ENCODE results near the gene SFRP2.

The SFRP2 gene

DNA sequence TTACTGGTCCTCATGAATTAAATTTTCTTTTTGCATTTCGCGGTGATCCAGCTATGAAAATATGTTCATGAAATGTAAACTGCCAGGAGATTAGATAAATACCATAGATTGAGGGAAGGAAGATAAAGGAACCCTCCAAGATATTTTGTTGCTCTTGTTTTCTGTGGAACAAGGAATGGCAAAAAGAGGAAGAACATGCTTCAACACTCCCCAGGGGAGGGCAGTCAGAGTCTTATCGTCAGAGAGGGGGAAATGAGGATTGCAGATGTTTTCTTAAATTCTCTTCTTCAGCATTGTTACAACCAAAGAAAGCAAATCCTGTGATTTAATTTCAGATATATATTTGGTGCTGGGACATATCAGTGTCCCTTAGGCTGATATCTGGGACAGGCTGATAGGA, 9.5 kb upstream of the SFRP2 start:
- DNase-seq (ENCODE audit: low spot score) = no peak

DNA sequence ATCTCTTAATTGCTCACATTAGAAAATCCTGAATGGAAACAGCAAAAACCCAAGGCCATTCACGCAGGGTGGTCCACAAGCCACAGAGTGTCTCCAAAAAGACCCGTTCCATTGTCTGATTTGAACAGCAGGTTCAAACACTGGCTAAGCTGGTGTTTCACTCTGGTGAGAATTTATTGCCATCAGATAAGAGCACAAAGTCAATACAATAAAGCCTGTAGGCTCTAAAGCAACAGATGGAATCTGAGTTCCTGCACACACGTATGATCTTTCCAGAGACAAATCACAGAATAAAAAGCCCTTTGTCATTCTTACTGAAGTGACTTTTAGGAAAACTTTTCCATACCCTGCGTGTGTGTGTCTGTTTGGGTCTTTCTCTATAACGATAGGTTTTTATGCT, 5.1 kb upstream of the SFRP2 start:
- no peak for DNase-seq (ENCODE audit: low spot score)

DNA sequence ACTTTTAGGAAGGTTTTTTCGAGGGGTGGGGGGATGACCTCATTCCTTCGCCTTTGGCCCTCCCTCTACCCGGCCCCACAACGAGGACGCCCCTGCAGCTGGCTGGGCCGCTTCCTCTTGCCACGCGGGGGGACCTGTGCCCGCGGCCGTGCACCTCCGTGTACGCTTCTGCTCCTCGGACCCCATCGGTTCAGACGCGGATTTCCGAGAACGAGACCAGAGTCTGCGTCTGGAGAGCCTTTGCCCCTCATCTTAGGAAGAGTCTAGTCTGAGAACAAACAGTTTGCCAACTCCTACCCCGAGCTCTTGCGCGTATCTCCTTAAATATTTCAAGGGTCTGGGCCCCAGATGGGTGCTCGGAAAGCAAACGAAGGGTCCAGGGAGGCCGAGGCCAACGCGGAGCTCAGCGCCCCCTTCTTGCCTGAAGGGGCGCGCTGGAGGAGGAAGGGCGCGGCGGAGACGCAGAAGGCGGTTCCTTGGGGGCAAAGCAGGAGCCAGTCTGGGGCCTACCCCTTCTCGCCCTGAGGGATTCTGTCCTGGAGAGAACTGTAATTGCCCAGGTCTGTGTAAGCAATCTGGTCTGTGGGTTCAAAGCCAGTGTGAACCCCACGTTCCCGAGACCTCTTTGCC, 3.9 kb upstream of the SFRP2 start:
- DNase-seq (ENCODE audit: low spot score) = no peak

DNA sequence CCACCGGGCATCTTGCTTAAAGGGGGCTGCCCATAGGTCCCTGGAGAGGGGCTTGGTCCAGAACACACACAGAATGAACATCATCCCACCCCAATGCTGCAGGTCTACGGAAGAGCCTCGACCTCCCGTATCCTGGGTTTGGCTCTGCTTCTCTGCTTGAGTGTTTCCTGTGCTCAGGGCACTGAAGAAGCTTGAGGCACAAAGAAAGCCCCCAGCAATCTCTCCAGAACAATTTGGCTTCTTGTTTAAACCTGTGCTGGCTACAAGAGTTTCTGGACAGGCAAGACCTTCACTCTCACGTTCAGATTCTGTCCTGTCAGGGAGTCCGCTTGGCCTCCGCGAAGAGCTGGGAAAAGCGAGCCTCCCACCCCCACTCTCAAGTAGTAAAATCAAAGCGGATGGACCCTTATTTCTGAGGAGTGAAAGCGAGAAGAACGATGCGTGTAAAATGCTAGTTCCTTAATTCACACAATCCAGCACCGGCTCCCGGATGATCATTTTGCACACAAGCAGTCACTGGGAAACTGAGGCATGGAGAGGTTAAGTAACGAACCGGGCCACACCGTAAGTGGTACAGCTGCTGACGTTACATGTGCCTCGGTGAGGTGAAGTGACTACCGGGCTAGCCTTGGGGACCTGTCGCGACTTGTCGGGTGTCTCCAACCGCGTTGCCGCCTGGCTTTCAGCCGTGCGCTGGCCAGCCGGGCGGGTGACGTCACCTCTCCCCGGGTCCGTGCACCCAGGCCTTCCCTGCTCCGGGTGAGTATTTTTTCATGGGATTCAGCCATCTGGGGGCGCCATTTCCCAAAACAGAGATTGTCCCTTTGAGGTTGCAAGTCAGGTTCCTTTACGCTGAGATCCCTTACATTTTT, 3.1 kb upstream of the SFRP2 start:
- no peak for DNase-seq (ENCODE audit: low spot score)

DNA sequence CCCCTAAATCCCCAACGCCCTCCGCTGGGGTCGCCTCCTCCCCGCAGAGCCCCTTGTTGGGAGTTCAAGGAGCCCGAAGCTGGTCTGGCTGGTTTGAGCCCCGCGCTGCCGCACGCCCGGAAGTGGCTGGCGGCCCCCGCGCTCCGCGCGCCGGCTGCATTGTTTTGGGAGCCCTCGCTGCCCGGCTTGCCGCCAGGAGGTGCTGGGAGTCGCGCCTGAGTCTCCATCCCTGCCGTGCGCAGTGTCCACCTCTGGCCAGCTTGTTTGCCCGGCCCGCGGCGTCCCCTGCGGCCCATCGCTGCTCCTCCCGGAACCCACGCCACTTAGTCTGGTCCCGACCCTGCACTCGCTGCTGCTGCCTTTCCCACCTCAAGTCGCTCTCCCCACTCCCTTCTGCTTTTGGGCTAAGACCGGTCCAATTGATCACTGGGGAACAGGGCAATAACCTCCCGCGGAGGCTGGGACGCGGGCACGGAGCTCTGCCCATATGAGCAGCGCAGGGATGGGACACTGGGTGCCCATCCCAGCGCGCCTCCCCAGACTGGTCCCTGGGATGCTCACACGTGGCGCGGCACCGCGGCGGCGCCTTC, 2.2 kb upstream of the SFRP2 start:
- no peak for DNase-seq (ENCODE audit: low spot score)

DNA sequence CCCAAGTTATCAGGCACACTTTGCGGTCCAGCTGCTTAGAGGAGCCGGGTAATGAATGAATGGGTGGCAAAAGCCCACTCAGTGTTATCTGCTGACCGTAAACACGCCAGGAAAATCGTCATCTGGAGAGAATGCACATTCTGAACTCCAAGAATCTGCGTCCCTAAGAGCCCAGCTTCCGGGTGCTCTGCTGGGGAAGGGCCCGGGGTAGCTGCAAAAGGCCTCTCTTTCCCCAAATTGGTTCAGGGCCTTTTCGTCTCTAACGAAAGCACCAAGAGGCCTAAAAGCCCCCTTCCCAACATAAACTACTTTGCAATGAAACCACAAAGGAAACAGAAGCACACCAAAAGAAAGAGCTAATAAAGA, 1.6 kb upstream of the SFRP2 start:
- DNase-seq (ENCODE audit: low spot score) = no peak

DNA sequence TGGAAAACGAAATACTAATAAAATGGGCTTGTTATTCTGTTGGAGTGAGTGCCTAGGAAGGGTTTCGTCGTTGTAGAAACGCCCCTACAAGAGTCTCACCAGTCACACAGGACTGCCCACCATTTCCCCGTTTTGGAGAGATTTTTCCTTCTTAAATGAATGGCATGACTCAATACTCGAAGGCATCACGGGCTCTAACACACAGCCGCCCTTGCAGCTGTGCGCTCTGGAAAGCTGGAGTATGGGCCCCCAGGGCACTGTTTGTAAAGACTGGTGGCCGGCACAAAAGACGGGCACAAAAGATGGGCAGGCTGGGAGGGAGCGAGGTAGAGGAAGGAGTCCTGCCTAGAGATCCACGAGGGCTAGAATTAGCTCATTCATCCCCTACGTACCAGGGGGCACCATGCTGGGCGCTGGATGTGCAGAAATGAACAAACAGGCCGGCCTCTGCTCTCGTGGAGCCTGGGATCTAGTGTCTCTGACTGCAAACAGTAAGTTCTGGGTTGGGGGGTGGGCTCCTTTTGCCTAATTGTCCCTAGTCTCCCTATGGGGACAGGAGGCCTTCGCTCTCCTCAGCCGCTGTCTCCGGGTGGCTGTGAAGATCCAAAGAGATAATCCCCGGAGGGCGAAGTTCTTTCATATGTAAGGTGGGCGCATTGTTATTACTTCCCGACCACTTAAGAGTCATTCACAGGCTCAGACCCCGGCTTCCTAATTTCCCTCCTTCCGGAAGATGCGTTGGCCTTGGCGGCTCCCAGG, 1.0 kb upstream of the SFRP2 start:
- no peak for DNase-seq (ENCODE audit: low spot score)

DNA sequence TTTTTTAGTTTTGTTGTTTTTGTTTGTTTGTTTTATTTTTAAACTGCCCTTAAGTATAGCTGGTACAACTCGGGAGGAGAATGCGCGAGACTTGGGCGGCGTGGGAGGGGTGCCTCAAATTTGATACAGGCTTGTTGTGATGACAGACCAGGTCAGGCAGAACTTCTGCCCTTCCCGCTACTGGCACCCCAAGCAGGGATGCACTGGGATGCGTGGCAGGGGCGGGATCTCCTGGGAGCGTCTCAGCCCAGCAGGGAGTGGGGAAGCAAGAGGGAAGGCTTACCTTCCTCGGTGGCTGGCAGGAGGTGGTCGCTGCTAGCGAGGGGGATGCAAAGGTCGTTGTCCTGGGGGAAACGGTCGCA, 851 bp downstream of the SFRP2 start:
- DNase-seq (ENCODE audit: low spot score) = no peak

DNA sequence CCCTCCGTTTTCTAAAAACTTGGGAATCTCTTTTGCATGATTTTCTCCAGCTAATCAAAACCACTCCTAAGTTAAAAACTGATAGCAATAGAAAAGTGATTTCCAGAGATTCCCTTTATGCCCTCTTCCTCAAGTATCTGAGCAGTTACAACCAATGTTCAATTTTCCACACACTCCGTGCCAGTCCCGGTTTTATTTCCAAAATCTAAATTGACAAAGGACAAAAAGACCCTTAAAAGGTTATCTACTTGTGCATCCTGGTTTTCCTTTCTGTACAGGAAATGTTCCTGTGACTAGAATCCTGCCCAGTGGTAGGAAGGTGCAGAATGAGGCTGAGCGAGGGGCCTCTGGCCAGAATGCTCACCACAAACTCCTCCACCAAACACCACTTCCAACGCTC, 1.3 kb downstream of the SFRP2 start:
- DNase-seq (ENCODE audit: low spot score) = no peak

DNA sequence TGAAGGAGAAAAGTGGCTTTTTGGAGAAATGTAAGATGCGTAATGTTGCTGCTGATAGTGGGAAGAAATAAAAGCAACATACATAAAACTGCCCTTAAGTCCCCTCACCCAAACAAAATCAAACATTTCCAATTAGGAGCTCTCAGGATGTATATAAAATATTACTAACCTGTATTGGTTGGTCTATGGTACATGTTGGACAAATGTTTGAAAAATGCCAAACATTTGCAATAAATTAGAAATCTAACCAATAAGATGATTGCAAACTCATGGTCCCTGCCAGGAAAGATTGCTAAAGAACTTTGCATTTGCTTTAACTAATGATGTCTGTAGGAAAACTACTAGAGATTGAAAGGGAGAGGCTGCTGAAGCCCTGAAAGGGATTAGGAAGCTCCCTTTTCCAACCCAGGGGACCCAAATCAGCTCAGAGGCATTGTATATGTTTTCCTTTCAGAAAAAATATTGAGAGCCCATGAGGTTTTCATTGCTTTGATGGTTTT, 1.8 kb downstream of the SFRP2 start:
- no peak for DNase-seq (ENCODE audit: low spot score)

DNA sequence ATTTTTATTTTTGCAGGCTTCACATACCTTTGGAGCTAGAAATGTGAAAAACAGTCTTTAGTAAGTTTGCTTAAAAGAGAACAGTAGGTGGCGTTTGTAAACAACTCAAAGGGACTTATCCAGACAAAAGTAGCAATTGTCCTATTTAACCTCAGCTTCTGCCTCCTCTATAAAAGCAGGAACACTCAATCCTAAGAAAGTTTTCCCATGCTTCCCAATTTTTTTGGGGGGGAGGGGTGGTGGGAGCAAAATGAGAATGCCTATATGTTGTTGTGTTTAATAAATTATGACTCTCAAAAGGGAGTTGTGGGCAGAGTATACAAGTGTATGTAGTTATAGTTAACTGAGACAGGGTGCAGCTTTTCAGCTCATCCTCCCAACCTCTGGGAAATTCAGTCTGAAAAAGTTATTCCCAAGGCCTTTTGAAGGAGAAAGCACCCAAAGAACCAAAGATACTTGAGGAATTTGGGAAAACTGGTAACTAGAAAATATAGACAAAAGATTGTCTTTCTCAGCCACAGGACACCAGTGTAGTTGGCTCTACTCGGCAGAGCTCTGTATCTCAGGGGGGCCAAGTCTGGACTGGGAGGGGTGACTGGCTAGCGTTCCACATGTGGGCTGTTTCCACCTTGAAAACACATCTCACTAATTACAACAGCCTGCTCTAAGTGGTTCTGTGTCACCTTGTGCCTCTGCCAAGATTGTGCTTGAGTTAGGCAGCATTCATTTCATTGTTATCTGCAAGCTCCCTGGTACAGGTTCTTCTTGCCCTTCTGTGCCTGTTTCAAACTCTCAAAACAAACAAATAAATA, 2.8 kb downstream of the SFRP2 start:
- DNase-seq (ENCODE audit: low spot score) = peak; percentile 49

DNA sequence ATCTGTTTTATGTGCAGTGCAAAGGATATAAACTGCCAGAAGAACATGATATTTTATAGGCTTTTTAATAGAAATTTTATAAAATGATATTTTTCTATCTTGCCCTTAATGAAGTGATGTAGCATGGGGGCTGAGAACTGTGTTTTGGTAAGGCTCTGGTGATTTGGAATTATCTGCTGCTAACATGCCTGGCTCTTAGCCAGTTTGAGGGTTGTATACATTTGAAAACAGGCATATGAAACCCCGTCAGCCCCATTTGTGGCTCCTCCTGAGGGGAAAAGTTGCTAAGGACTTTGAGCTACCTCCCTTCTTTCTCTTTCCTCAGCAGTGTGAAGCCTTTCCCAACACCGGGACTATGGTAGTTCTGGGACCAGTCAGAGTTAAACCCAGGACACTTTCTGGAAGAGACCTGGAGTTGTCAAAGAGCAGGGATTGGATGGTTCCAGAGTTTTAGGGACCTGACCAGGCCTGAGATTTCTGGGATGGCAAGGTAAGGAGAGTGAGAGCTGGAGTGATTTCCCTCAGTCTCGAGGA, 4.7 kb downstream of the SFRP2 start:
- DNase-seq (ENCODE audit: low spot score) = peak; percentile 75

DNA sequence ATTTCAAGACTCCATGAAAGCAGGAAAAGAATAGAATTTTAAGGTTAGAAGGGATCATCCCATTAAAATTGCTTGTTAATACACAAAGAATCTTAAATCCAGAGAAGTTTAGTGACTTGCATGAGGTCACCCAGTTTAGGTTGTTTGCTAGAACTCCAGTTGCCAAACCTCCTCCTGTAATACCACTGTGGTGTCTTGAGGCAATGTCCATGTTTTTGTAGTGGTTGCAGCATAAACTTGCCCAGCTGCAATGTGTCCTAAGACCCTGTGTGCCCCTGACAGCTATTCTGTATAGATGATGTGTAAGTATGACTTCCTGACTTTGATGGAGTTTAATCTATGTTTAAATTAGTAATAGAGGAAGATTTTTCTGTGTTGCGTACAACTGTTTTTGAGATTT, 6.3 kb downstream of the SFRP2 start:
- DNase-seq (ENCODE audit: low spot score) = no peak

DNA sequence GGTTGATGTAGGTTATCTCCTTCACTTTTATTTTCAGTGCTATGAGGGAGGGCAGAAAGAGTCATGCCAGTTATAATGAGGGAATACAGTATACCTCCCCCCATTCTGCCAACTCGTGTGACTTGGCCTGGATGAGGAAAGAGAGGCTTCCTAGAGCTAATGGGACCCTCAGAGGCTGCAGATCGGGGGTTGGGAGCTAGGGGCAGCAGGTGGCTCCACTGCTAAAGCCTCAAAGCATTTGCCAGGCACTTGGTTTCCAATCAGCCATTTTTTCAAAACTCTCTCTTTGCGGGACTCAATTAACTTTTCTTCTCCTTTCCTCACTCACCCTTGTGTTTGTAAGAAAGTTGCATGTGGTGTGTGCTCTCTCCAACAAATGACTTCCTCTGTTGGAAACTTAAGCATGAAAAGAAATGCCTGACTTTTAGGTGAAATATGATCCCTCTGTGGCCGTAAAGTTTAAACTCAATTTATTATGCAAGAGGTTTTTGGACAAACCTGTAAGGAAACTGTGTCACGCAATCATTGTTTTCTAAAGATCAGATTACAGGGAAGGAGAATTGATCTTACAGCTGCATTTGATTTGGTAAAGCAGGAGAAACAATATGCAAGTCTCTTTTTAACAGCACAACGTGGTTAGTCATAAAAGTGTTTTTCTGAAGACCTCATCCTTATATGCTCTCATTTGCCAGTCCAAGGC, 7.0 kb downstream of the SFRP2 start:
- no peak for DNase-seq (ENCODE audit: low spot score)

DNA sequence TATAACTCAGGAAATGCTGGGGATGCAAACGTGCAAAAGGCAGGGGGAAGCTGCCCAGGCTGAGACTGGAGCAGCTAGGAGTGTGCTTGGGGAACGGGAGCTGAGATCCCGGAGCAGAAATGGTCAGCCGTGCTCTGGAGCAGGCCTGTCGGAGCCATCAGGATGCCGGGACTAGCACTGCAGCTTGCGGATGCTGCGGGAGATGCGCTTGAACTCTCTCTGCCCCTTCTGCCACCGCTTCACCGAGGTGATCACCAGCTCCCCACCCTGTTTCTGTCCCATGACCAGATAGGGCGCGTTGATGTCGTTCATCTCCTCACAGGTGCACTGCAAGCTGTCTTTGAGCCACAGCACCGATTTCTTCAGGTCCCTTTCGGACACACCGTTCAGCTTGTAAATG, 7.6 kb downstream of the SFRP2 start:
- no peak for DNase-seq (ENCODE audit: low spot score)

DNA sequence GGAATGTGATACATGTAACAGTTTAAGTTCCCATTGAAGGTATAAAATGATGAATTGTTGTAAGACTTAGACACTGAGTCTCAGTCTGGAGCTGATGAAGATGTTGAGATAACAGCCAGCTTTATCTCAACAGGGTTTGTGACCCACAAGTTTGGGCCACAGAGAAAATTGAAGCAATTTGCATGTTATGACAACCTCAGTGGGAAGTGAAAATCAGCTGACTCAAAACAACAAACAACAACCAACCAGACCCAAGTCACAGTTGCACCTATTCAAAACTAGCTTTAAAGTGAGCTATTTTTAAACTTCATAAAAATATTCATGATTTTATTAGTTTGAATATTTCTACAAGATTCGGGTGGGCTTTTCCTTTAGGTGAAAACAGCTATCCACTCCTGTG, 8.0 kb downstream of the SFRP2 start:
- DNase-seq (ENCODE audit: low spot score) = no peak

DNA sequence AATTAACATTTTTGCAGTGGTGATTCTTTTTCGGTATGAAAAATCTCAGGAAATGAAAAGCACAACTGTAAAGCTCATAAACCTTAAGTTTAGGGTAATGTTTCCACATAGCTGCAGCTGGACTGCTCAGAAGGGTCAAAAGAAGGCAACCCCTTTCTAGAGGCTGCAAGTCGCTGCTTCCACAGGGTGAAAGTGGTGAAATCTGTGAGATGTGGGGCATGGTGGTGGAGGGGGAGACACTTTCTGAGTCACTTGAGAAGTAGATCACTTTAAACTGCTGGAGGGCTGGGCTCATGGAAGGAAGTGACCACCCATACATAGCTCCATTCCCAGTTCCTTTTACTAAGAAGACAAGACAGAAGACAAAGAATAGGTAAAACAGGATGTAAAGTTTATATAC, 8.7 kb downstream of the SFRP2 start:
- no peak for DNase-seq (ENCODE audit: low spot score)

DNA sequence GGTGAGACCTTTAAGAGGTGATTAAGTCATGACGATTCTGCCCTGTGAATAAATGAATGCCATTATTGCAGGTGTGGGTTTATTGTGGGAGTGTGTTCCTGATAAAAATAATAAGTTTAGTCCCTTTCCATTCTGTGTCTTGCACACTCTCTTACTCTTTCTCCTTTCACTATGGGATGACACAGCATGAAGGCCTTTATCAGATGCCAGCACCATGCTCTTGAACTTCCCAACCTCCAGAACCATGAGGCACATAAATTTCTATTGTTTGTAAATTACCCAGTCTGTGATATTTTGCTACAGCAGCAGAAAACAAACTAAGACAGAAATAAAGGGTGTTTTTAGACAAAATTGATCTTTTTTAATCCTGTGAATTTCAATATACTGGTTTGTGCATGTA, 10.5 kb downstream of the SFRP2 start:
- DNase-seq (ENCODE audit: low spot score) = no peak

DNA sequence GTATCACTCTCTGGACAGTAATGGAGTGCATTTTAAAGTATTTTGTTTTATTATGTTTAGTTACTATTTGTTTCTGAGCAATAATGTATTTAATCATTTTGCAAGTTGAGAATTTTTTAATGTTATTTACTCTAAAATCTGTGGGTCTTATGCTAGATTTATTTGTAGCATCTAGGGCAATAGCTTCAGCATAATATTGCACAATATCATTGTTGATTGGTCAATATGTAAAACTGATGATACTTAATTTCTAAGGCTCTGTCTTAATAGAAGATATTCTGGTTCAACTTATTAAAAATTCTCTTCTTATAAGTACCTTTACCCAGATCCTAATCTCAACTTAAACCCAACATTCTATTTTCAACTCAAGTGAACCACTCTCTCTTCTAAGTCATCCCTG, 11.5 kb downstream of the SFRP2 start:
- DNase-seq (ENCODE audit: low spot score) = no peak

DNA sequence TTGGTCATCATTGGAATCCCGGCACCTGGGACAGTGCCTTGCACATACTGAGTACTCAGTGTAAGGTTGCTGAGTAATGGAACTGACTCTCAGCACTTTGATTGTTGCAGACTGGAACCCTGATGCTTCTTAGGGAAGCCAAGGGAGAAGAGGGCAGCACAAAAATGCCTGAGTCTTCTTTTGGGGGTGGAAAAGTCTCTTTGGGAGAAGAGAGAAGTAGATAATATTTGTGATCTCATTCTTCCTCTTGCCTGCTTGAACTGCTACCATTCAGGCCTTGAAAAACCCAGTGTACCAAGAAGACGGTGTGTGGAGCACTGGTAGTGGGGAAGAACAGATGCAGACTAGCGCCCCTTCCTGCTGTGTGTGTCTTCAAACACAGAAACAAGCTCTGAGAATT, 12.3 kb downstream of the SFRP2 start:
- no peak for DNase-seq (ENCODE audit: low spot score)

DNA sequence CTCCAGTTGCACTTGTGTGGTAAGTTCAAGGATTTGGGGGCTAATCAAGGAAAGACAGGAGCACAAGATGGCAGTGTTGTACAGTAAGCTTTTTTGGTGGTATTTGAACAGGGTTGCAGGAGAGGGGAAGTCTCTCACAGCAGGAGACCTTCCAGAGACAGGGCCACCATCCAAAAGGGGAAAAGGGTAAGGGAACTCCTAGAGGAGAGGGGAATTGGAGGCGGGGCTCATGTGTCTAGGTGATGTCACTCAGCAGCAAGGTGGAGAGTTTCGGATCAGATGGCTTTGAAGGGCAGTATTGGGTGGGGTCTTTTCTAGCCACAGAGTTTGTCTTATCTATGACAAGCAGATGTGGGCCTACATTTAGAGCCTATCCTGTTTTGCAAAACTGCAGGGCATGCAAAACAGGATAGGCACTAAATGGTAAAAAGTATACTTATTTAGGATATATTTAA, 15.6 kb downstream of the SFRP2 start:
- peak; percentile 86 for DNase-seq (ENCODE audit: low spot score)
